Measurements from ENCODE around the gene IQSEC3.
A peak's percentile ranks its signal among the peaks of the same experiment; 100 is the strongest.

Gene IQSEC3

GRCh38 chr12:104551-105081 is 38.0 kb downstream of the IQSEC3 start:
- no peaks in the 10 kb centered on the region for H3K79me2 ChIP-seq (ENCODE audit: low read length)
- H3K4me3 ChIP-seq (ENCODE audit: low read length), result no peak overlapping the region
- H3K9me3 ChIP-seq (ENCODE audit: insufficient read depth, low read length), result no peaks in the 10 kb centered on the region
- H3K27ac ChIP-seq (ENCODE audit: low read length), result no peak overlapping the region
- TF ChIP-seq EZH2phosphoT487 (IDR thresholded peaks at IDR 0.05; ENCODE audit: low read depth), result no peak
- TF ChIP-seq, protein P1, sequence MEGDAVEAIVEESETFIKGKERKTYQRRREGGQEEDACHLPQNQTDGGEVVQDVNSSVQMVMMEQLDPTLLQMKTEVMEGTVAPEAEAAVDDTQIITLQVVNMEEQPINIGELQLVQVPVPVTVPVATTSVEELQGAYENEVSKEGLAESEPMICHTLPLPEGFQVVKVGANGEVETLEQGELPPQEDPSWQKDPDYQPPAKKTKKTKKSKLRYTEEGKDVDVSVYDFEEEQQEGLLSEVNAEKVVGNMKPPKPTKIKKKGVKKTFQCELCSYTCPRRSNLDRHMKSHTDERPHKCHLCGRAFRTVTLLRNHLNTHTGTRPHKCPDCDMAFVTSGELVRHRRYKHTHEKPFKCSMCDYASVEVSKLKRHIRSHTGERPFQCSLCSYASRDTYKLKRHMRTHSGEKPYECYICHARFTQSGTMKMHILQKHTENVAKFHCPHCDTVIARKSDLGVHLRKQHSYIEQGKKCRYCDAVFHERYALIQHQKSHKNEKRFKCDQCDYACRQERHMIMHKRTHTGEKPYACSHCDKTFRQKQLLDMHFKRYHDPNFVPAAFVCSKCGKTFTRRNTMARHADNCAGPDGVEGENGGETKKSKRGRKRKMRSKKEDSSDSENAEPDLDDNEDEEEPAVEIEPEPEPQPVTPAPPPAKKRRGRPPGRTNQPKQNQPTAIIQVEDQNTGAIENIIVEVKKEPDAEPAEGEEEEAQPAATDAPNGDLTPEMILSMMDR (IDR thresholded peaks at IDR 0.05; ENCODE audit: low read depth, low read length), result no peak
- no peaks in the 10 kb centered on the region for H4K20me1 ChIP-seq (ENCODE audit: insufficient read depth, low read length)
- H3K9ac ChIP-seq (ENCODE audit: low read length), result no peak overlapping the region
- no peak overlapping the region for H2AFZ ChIP-seq (ENCODE audit: low read depth, low read length)
- peaks cover 28% of the 10 kb centered on the region for H3K4me1 ChIP-seq (ENCODE audit: low read length)
- no peak overlapping the region for H3K4me2 ChIP-seq (ENCODE audit: low read length)
- 0 out of 2 replicates have a peak, but pooled peaks cover 6% of the 10 kb centered on the region for H3K27me3 ChIP-seq (ENCODE audit: low read depth, low read length)
- no peaks in the 10 kb centered on the region for H3K36me3 ChIP-seq (replicated peaks; ENCODE audit: low read depth, low read length)

DNA sequence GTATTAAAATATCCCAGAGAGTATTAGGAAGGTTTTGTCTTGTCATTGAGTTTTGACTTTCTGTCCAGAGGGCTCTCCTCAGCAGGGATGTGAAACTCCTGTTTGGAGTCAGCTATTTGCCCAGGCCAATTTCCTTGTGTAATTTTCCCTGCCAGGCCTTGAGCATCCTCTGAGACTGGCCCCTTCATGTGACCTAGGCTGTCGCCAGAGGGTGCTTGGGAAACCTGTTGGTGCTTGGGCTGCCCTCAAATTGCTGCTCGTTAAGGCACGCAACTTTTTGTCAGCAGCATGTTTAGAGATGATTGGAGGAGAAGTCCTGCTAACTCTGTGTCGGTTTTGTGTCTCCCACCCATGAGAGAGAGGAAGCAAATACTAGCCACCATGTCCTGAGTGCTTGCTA is 39.1 kb downstream of the IQSEC3 start:
- no peaks in the 10 kb centered on the region for H3K9me3 ChIP-seq (ENCODE audit: insufficient read depth, low read length)
- 0 out of 2 replicates have a peak overlapping the region, but pooled peaks have one; percentile 74 for H2AFZ ChIP-seq (ENCODE audit: low read depth, low read length)
- no peak overlapping the region for H3K4me3 ChIP-seq (ENCODE audit: low read length)
- no peaks in the 10 kb centered on the region for H3K27me3 ChIP-seq (ENCODE audit: low read depth, low read length)
- H3K27ac ChIP-seq (ENCODE audit: low read length), result peak overlapping the region; percentile 40
- H3K79me2 ChIP-seq (ENCODE audit: low read length), result no peaks in the 10 kb centered on the region
- H3K4me2 ChIP-seq (ENCODE audit: low read length), result peak overlapping the region; percentile 55
- peaks cover 36% of the 10 kb centered on the region for H3K4me1 ChIP-seq (ENCODE audit: low read length)
- H4K20me1 ChIP-seq (ENCODE audit: insufficient read depth, low read length), result no peaks in the 10 kb centered on the region
- TF ChIP-seq, protein P1 (IDR thresholded peaks at IDR 0.05; ENCODE audit: low read depth, low read length), result no peak; the same call in 1 of the 2 replicates
- no peak for TF ChIP-seq EZH2phosphoT487 (IDR thresholded peaks at IDR 0.05; ENCODE audit: low read depth)
- no peak overlapping the region for H3K9ac ChIP-seq (ENCODE audit: low read length)
- no peaks in the 10 kb centered on the region for H3K36me3 ChIP-seq (replicated peaks; ENCODE audit: low read depth, low read length)

- peak overlapping the region; percentile 74 for H2AFZ ChIP-seq (ENCODE audit: low read depth, low read length)
- H3K9ac ChIP-seq (ENCODE audit: low read length), result peak overlapping the region; percentile 33; the same call in 1 of the 2 replicates
- no peaks in the 10 kb centered on the region for H3K36me3 ChIP-seq (replicated peaks; ENCODE audit: low read depth, low read length)
- H4K20me1 ChIP-seq (ENCODE audit: insufficient read depth, low read length), result no peaks in the 10 kb centered on the region
- H3K9me3 ChIP-seq (ENCODE audit: insufficient read depth, low read length), result no peaks in the 10 kb centered on the region
- H3K4me1 ChIP-seq (ENCODE audit: low read length), result peaks cover 36% of the 10 kb centered on the region
- TF ChIP-seq, protein P1 (IDR thresholded peaks at IDR 0.05; ENCODE audit: low read depth, low read length), result no peak
- TF ChIP-seq EZH2phosphoT487 (IDR thresholded peaks at IDR 0.05; ENCODE audit: low read depth), result no peak
- no peaks in the 10 kb centered on the region for H3K27me3 ChIP-seq (ENCODE audit: low read depth, low read length)
- peak overlapping the region; percentile 55 for H3K4me2 ChIP-seq (ENCODE audit: low read length)
- H3K27ac ChIP-seq (ENCODE audit: low read length), result peak overlapping the region; percentile 40
- H3K79me2 ChIP-seq (ENCODE audit: low read length), result no peaks in the 10 kb centered on the region
- H3K4me3 ChIP-seq (ENCODE audit: low read length), result no peak overlapping the region
These were observed 39.6 kb downstream of the IQSEC3 start for GRCh38 chr12:106118-106591.

DNA sequence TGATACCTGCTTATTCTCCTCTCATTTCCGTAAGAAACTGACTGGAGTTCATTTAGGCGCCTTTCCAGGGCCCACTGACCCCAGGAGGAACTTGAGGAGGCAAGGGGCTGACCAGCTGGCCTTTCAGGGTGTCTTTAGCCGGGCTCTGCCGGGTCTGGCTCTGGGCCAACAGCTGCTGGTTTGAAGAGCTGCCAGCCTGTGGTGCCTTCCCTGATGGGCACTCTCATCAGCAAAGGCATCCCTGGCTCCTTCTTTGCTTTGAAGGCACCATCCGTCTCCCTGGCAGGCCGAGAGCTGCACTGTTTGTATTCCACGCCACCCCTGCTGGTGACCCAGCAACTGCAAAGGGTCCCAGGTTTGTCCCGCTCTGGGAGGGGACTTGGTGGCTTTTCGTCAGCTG is 42.0 kb downstream of the IQSEC3 start:
- Histone ChIP-seq H3K27me3 (ENCODE audit: low read depth, low read length) (no peaks in the 10 kb centered on the region), H3K9ac (ENCODE audit: low read length) (no peak overlapping the region), H4K20me1 (ENCODE audit: insufficient read depth, low read length) (no peaks in the 10 kb centered on the region), H2AFZ (ENCODE audit: low read depth, low read length) (no peak overlapping the region), H3K79me2 (ENCODE audit: low read length) (no peaks in the 10 kb centered on the region), H3K9me3 (ENCODE audit: insufficient read depth, low read length) (no peaks in the 10 kb centered on the region), H3K4me3 (ENCODE audit: low read length) (no peak overlapping the region), H3K36me3 (replicated peaks; ENCODE audit: low read depth, low read length) (no peaks in the 10 kb centered on the region), H3K27ac (ENCODE audit: low read length) (no peak overlapping the region), H3K4me1 (ENCODE audit: low read length) (peaks cover 50% of the 10 kb centered on the region), H3K4me2 (ENCODE audit: low read length) (no peak overlapping the region)
- TF ChIP-seq, protein P1 (IDR thresholded peaks at IDR 0.05; ENCODE audit: low read depth, low read length), result no peak
- no peak for TF ChIP-seq EZH2phosphoT487 (IDR thresholded peaks at IDR 0.05; ENCODE audit: low read depth)

Measured in OCI-LY3 (cell line).